KMS-11 (cell line): Measurements from ENCODE around the gene MPPED1.

ENCODE experiments used
- H2AFZ ChIP-seq: fragments of 200-600 bp; sonication (generic); 2 replicates; pipeline ENCODE4 v1.6.1; 2016; ENCODE audit warnings: antibody characterized with exemption, mixed run types, low read depth
- H3K27ac ChIP-seq: fragments of 200-600 bp; sonication (generic); 2 replicates; pipeline ENCODE4 v1.6.1; 2016; ENCODE audit warnings: mild to moderate bottlenecking, mixed run types
- H3K27me3 ChIP-seq: fragments of 200-600 bp; sonication (generic); 2 replicates; pipeline ENCODE4 v1.6.1; 2017; ENCODE audit warnings: mild to moderate bottlenecking, low read depth, mixed run types, moderate library complexity; ENCODE audit not compliant: insufficient read depth
- H3K36me3 ChIP-seq: fragments of 200-600 bp; sonication (generic); 2 replicates; pipeline ENCODE4 v1.6.1; 2017; ENCODE audit warnings: mild to moderate bottlenecking, mixed run types; ENCODE audit not compliant: insufficient read depth
- H3K4me1 ChIP-seq: fragments of 200-600 bp; sonication (generic); 2 replicates; pipeline ENCODE4 v1.6.1; 2016; ENCODE audit warnings: mild to moderate bottlenecking, low read depth, mixed run types; ENCODE audit not compliant: poor library complexity, severe bottlenecking
- H3K4me2 ChIP-seq: fragments of 200-600 bp; sonication (generic); 2 replicates; pipeline ENCODE4 v1.7.0; 2016; ENCODE audit warnings: mild to moderate bottlenecking, mixed run types
- H3K4me3 ChIP-seq: fragments of 200-600 bp; sonication (generic); IDR thresholded peaks from 2 replicates; pipeline ENCODE4 v1.6.1; 2017; ENCODE audit warnings: low read depth, low read length, mixed read lengths; ENCODE audit not compliant: insufficient read depth
- H3K79me2 ChIP-seq: fragments of 200-600 bp; sonication (generic); 2 replicates; pipeline ENCODE4 v1.6.1; 2016; ENCODE audit warnings: low read depth, mixed run types; ENCODE audit not compliant: insufficient read depth
- H3K9ac ChIP-seq: fragments of 200-600 bp; sonication (generic); 2 replicates; pipeline ENCODE4 v1.6.1; 2016; ENCODE audit warnings: mild to moderate bottlenecking, mixed run types
- H4K20me1 ChIP-seq: fragments of 200-600 bp; sonication (generic); 2 replicates; pipeline ENCODE4 v1.6.1; 2016; ENCODE audit warnings: mild to moderate bottlenecking, mixed run types; ENCODE audit not compliant: insufficient read depth
- CTCF ChIP-seq: fragments of 200-600 bp; sonication (generic); conservative IDR thresholded peaks from 2 replicates; pipeline ENCODE4 v1.6.1; 2017; ENCODE audit warnings: low read depth, mild to moderate bottlenecking, antibody characterized with exemption, low read length, moderate library complexity, mixed read lengths

The MPPED1 gene

GRCh38 chr22:43421914-43422615, 10.3 kb downstream of the MPPED1 start:
- no peak overlapping the region for H3K4me3 ChIP-seq
- H3K79me2 ChIP-seq: no peaks in the 10 kb centered on the region
- H3K4me1 ChIP-seq: no peaks in the 10 kb centered on the region
- no peaks in the 10 kb centered on the region for H3K36me3 ChIP-seq
- no peak overlapping the region for H3K27ac ChIP-seq
- no peaks in the 10 kb centered on the region for H4K20me1 ChIP-seq
- H2AFZ ChIP-seq: no peak overlapping the region
- TF ChIP-seq CTCF: no peak
- H3K9ac ChIP-seq: no peak overlapping the region
- peaks cover 91% of the 10 kb centered on the region for H3K27me3 ChIP-seq
- H3K4me2 ChIP-seq: no peak overlapping the region

- H3K4me1 ChIP-seq: no peaks in the 10 kb centered on the region
- H3K36me3 ChIP-seq: no peaks in the 10 kb centered on the region
- H2AFZ ChIP-seq: no peak overlapping the region
- no peak overlapping the region for H3K27ac ChIP-seq
- no peak overlapping the region for H3K9ac ChIP-seq
- H3K27me3 ChIP-seq: peaks cover 83% of the 10 kb centered on the region
- H3K79me2 ChIP-seq: no peaks in the 10 kb centered on the region
- H3K4me2 ChIP-seq: no peak overlapping the region
- no peaks in the 10 kb centered on the region for H4K20me1 ChIP-seq
- H3K4me3 ChIP-seq: no peak overlapping the region
- TF ChIP-seq CTCF: no peak
Measured at GRCh38 chr22:43423046-43423445, 11.2 kb downstream of the MPPED1 start.

- Histone ChIP-seq H3K27me3 (peaks cover 82% of the 10 kb centered on the region), H2AFZ (no peak overlapping the region), H3K4me2 (no peak overlapping the region), H3K4me3 (no peak overlapping the region), H3K79me2 (no peaks in the 10 kb centered on the region), H3K4me1 (no peaks in the 10 kb centered on the region), H4K20me1 (no peaks in the 10 kb centered on the region), H3K27ac (no peak overlapping the region), H3K36me3 (no peaks in the 10 kb centered on the region), H3K9ac (no peak overlapping the region)
- no peak for TF ChIP-seq CTCF
Measured at GRCh38 chr22:43424201-43424600, 12.4 kb downstream of the MPPED1 start.

GRCh38 chr22:43424666-43425630, 13.1 kb downstream of the MPPED1 start:
- Histone ChIP-seq H3K4me1 (no peaks in the 10 kb centered on the region), H3K36me3 (no peaks in the 10 kb centered on the region), H3K27me3 (peaks cover 74% of the 10 kb centered on the region), H3K9ac (no peak overlapping the region), H2AFZ (no peak overlapping the region), H4K20me1 (no peaks in the 10 kb centered on the region), H3K4me2 (no peak overlapping the region), H3K4me3 (no peak overlapping the region), H3K27ac (no peak overlapping the region), H3K79me2 (no peaks in the 10 kb centered on the region)
- TF ChIP-seq CTCF: no peak
